Measurements from ENCODE around the gene PNISR.

DNA sequence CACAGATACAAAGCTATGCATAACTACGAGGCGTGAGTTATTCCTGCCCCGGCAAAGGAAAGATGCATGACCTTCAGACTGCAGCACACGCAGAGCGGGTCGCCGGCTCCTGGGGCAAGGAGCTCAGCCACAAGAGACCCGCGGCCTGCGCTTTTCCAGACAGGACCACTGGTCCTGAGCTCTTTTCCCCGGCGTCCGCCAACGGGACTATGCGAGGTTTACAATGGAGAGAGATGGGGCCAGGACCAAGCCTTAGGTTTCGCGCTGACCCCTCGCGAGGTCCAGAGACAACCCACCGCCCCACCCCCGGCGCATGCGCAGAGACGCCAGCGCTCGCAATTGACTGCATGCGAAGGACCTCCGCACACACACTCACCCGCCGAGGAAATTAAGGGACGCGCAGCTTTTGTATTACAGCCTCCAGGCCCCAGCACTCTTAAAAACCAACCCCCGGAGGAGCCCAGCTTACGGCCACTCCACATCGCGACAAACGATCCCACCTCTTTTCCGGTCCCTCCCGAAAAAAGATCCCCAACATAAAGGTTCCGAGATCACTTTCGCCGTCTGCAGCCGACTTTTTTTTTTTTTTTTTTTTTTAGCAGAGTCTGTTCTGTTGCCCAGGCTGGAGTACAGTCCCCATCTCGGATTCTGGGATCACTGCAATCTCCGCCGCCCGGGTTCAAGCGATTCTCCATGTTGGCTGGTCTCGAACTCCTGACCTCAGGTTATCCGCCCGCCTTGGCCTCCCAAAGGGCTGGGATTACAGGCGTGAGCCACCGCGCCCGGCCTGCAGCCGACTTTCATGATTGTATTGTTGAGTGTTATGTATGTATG, 31.2 kb downstream of the PNISR start, which contains the start of gene COQ3:
- TF ChIP-seq, protein P1, sequence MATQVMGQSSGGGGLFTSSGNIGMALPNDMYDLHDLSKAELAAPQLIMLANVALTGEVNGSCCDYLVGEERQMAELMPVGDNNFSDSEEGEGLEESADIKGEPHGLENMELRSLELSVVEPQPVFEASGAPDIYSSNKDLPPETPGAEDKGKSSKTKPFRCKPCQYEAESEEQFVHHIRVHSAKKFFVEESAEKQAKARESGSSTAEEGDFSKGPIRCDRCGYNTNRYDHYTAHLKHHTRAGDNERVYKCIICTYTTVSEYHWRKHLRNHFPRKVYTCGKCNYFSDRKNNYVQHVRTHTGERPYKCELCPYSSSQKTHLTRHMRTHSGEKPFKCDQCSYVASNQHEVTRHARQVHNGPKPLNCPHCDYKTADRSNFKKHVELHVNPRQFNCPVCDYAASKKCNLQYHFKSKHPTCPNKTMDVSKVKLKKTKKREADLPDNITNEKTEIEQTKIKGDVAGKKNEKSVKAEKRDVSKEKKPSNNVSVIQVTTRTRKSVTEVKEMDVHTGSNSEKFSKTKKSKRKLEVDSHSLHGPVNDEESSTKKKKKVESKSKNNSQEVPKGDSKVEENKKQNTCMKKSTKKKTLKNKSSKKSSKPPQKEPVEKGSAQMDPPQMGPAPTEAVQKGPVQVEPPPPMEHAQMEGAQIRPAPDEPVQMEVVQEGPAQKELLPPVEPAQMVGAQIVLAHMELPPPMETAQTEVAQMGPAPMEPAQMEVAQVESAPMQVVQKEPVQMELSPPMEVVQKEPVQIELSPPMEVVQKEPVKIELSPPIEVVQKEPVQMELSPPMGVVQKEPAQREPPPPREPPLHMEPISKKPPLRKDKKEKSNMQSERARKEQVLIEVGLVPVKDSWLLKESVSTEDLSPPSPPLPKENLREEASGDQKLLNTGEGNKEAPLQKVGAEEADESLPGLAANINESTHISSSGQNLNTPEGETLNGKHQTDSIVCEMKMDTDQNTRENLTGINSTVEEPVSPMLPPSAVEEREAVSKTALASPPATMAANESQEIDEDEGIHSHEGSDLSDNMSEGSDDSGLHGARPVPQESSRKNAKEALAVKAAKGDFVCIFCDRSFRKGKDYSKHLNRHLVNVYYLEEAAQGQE (IDR thresholded peaks at IDR 0.05; ENCODE audit: unreplicated experiment): no peak
- TF ChIP-seq EZH2 (IDR thresholded peaks at IDR 0.05; ENCODE audit: low read depth, unreplicated experiment) (no peak), CREB1 (CRISPR knock-in tag; IDR thresholded peaks at IDR 0.05; ENCODE audit: low read depth) (peak; percentile 41), EZH2phosphoT487 (IDR thresholded peaks at IDR 0.05; ENCODE audit: unreplicated experiment) (no peak), STAT1 (IDR thresholded peaks at IDR 0.05; ENCODE audit: unreplicated experiment) (no peak), POLR2AphosphoS5 (IDR thresholded peaks at IDR 0.05; ENCODE audit: low read depth) (peak; percentile 84)
- TF ChIP-seq, protein P2, sequence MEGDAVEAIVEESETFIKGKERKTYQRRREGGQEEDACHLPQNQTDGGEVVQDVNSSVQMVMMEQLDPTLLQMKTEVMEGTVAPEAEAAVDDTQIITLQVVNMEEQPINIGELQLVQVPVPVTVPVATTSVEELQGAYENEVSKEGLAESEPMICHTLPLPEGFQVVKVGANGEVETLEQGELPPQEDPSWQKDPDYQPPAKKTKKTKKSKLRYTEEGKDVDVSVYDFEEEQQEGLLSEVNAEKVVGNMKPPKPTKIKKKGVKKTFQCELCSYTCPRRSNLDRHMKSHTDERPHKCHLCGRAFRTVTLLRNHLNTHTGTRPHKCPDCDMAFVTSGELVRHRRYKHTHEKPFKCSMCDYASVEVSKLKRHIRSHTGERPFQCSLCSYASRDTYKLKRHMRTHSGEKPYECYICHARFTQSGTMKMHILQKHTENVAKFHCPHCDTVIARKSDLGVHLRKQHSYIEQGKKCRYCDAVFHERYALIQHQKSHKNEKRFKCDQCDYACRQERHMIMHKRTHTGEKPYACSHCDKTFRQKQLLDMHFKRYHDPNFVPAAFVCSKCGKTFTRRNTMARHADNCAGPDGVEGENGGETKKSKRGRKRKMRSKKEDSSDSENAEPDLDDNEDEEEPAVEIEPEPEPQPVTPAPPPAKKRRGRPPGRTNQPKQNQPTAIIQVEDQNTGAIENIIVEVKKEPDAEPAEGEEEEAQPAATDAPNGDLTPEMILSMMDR (conservative IDR thresholded peaks at IDR 0.05; ENCODE audit: low read depth in 2 of 2): no peak
- TF ChIP-seq, protein P3, sequence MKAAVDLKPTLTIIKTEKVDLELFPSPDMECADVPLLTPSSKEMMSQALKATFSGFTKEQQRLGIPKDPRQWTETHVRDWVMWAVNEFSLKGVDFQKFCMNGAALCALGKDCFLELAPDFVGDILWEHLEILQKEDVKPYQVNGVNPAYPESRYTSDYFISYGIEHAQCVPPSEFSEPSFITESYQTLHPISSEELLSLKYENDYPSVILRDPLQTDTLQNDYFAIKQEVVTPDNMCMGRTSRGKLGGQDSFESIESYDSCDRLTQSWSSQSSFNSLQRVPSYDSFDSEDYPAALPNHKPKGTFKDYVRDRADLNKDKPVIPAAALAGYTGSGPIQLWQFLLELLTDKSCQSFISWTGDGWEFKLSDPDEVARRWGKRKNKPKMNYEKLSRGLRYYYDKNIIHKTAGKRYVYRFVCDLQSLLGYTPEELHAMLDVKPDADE (IDR thresholded peaks at IDR 0.05): no peak; the same call in 1 of the 2 replicates
